Stomach (tissue), 9 donors: ENCODE results near the gene ERN1. TPM values are rescaled to one million over a fixed set of nuclear protein-coding genes. Genes with fewer than 3 reads are reported as not detected.

Experiments used
- DNase-seq, 2 donors: peaks; one replicate each; pipeline versions ENCODE4 v3.0.0 to v3.0.0-alpha.2; 2013 to 2019
- H3K27ac ChIP-seq, 5 donors: fragments of 200-600 bp in 4 of 5; sonication (generic) in 4 of 5; one replicate each; pipeline ENCODE4 v1.5.1; 2013 to 2019; ENCODE audit warnings: mild to moderate bottlenecking in 1 of 5, moderate library complexity in 1 of 5
- H3K27me3 ChIP-seq, 3 donors: fragments of 200-600 bp; sonication (generic); one replicate each; pipeline ENCODE4 v1.5.1; 2017 to 2019; ENCODE audit warnings: mixed run types in 1 of 3
- H3K36me3 ChIP-seq, 4 donors: fragments of 200-600 bp; sonication (generic); 1 replicate in 3 of 4; 2 replicates in 1 of 4; pipeline ENCODE4 v1.5.1; 2016 to 2019
- H3K4me1 ChIP-seq, 4 donors: fragments of 200-600 bp; sonication (generic); one replicate each; pipeline ENCODE4 v1.5.1; 2016 to 2019
- H3K4me3 ChIP-seq, 4 donors: fragments of 200-600 bp; sonication (generic) in 3 of 4; one replicate each; pipeline ENCODE4 v1.5.1; 2016 to 2019; ENCODE audit warnings: mild to moderate bottlenecking in 1 of 4
- H3K9me3 ChIP-seq, 4 donors: fragments of 200-600 bp; sonication (generic); one replicate each; pipeline ENCODE4 v1.5.1; 2016 to 2019
- EP300 ChIP-seq: sonication (generic); formaldehyde crosslinking; IDR thresholded peaks from one replicate; pipeline ENCODE4 v1.6.1; 2017; ENCODE audit warnings: antibody characterized with exemption
- POLR2A ChIP-seq, 4 donors: fragments of 450-650 bp; IDR thresholded peaks; one replicate each; pipeline ENCODE4 v1.6.1; 2016; ENCODE audit warnings: antibody characterized with exemption in 4 of 4, control low read depth in 2 of 4, mild to moderate bottlenecking in 1 of 4, moderate library complexity in 1 of 4
- POLR2AphosphoS5 ChIP-seq, 3 donors: sonication (generic); formaldehyde crosslinking; IDR thresholded peaks; one replicate each; pipeline ENCODE4 v1.6.1; 2016; ENCODE audit warnings: antibody characterized with exemption in 3 of 3
- WGBS, 5 donors: extraction: QIAGEN DNeasy Blood & Tissue Kit in 3 of 5; methylation state at CpG; one replicate each; pipeline versions ENCODE4 v1.1.5 to v1.1.7; 2013 to 2018; 5-methylcytosine and 5-hydroxymethylcytosine counted together
- intact Hi-C: fragments of 100-400 bp; cut with DNase I; formaldehyde crosslinking; loops from one replicate; pipeline ENCODE4 v1.15.1; 2023; ENCODE audit warnings: low total_unique reads
- polyA plus RNA-seq, 3 donors: library from polyadenylated mRNA; stranded (reverse); fragments of 200-250 nt; gene quantifications; one replicate each; pipeline ENCODE4 v1.2.3, GENCODE V29; 2013
- total RNA-seq, 5 donors: library from RNA; depleted of rRNA; stranded (reverse); fragments of >200 nt; gene quantifications; one replicate each; pipeline versions ENCODE4 v1.1.0 to v1.2.3, GENCODE V29; 2014 to 2016
- TF ChIP-seq, protein P1 (sequence below), 7 experiments: fragments of 450-650 bp in 4 of 7; fragments of 200-600 bp in 3 of 7; sonication (generic) in 3 of 7; IDR thresholded peaks; one replicate each; pipeline ENCODE4 v1.5.1; 2016 to 2019; ENCODE audit warnings: antibody characterized with exemption in 7 of 7, control low read depth in 2 of 7, mild to moderate bottlenecking in 1 of 7
- donor health status: healthy with polysubstance abuse.
- donor health status: Bipolar disorder and iron deficiency.
- donor health status: healthy.

Gene ERN1
- total and polyA plus RNA-seq, 8 donors: 4.1 to 76.4 (median 28.0) TPM

GRCh38 chr17:64038331-64039105, 91.4 kb downstream of the ERN1 start:
- TF ChIP-seq EP300: no peak
- TF ChIP-seq, protein P1, sequence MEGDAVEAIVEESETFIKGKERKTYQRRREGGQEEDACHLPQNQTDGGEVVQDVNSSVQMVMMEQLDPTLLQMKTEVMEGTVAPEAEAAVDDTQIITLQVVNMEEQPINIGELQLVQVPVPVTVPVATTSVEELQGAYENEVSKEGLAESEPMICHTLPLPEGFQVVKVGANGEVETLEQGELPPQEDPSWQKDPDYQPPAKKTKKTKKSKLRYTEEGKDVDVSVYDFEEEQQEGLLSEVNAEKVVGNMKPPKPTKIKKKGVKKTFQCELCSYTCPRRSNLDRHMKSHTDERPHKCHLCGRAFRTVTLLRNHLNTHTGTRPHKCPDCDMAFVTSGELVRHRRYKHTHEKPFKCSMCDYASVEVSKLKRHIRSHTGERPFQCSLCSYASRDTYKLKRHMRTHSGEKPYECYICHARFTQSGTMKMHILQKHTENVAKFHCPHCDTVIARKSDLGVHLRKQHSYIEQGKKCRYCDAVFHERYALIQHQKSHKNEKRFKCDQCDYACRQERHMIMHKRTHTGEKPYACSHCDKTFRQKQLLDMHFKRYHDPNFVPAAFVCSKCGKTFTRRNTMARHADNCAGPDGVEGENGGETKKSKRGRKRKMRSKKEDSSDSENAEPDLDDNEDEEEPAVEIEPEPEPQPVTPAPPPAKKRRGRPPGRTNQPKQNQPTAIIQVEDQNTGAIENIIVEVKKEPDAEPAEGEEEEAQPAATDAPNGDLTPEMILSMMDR (IDR thresholded peaks at IDR 0.05): no peak
- TF ChIP-seq POLR2A (IDR thresholded peaks at IDR 0.05): no peak
- TF ChIP-seq POLR2AphosphoS5 (IDR thresholded peaks at IDR 0.05): no peak
- Histone ChIP-seq H3K36me3 (peaks cover 21 to 58% (median 51%) of the 10 kb centered on the region in 4 donors), H3K27me3 (no peaks in the 10 kb centered on the region), H3K27ac (no peak overlapping the region), H3K4me1 (peaks cover 0 to 18% (median 8%) of the 10 kb centered on the region in 4 donors), H3K4me3 (no peak overlapping the region), H3K9me3 (no peaks in the 10 kb centered on the region)
- intact Hi-C loops: no loop called here
- 83 to 91% (median 87%) methylated on average over 13 to 16 of the region's 16 CpGs for WGBS, 5 donors
- no peak for DNase-seq

GRCh38 chr17:64037802-64038201, 92.1 kb downstream of the ERN1 start:
- peaks cover 14 to 51% (median 44%) of the 10 kb centered on the region in 4 donors for H3K36me3 ChIP-seq
- no peak for DNase-seq
- intact Hi-C loops: no loop called here
- no peak overlapping the region for H3K27ac ChIP-seq
- no peak overlapping the region for H3K4me3 ChIP-seq
- no peaks in the 10 kb centered on the region for H3K27me3 ChIP-seq
- TF ChIP-seq POLR2A (IDR thresholded peaks at IDR 0.05) (no peak), POLR2AphosphoS5 (IDR thresholded peaks at IDR 0.05) (no peak), EP300 (no peak)
- TF ChIP-seq, protein P1 (IDR thresholded peaks at IDR 0.05): no peak
- 92 to 98% (median 95%) methylated on average over 5 of the region's 5 CpGs for WGBS, 5 donors
- no peaks in the 10 kb centered on the region for H3K9me3 ChIP-seq
- H3K4me1 ChIP-seq: peaks cover 0 to 18% (median 8%) of the 10 kb centered on the region in 4 donors

DNA sequence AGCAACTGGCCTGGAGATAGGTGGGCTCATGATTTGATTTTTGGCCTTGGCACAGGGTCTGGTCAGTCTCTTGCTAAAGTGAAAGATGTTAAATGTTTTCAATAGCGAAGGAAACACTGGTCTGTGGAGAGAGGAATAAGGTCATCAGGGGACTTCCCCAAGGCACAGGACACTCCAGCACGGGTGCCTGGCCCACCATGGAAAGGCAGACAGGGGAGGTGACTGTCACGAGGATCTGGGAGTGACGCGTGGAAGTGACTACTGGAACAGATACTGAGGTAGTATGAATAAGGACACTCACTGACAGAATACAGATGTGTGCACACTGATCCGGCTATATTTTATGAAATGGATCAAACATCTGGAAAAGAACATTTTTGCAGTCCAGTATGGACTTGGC, 92.8 kb downstream of the ERN1 start:
- TF ChIP-seq POLR2A (IDR thresholded peaks at IDR 0.05): no peak
- TF ChIP-seq, protein P1 (IDR thresholded peaks at IDR 0.05): no peak
- TF ChIP-seq POLR2AphosphoS5 (IDR thresholded peaks at IDR 0.05): no peak
- no peak for TF ChIP-seq EP300
- peaks cover 0 to 18% (median 8%) of the 10 kb centered on the region in 4 donors for H3K4me1 ChIP-seq
- intact Hi-C loops: no loop called here
- no peak overlapping the region for H3K4me3 ChIP-seq
- H3K9me3 ChIP-seq: no peaks in the 10 kb centered on the region
- peaks cover 14 to 46% (median 38%) of the 10 kb centered on the region in 4 donors for H3K36me3 ChIP-seq
- H3K27ac ChIP-seq: no peak overlapping the region
- H3K27me3 ChIP-seq: no peaks in the 10 kb centered on the region
- 81 to 92% (median 87%) methylated on average over 6 of the region's 6 CpGs for WGBS, 5 donors
- no peak for DNase-seq

DNA sequence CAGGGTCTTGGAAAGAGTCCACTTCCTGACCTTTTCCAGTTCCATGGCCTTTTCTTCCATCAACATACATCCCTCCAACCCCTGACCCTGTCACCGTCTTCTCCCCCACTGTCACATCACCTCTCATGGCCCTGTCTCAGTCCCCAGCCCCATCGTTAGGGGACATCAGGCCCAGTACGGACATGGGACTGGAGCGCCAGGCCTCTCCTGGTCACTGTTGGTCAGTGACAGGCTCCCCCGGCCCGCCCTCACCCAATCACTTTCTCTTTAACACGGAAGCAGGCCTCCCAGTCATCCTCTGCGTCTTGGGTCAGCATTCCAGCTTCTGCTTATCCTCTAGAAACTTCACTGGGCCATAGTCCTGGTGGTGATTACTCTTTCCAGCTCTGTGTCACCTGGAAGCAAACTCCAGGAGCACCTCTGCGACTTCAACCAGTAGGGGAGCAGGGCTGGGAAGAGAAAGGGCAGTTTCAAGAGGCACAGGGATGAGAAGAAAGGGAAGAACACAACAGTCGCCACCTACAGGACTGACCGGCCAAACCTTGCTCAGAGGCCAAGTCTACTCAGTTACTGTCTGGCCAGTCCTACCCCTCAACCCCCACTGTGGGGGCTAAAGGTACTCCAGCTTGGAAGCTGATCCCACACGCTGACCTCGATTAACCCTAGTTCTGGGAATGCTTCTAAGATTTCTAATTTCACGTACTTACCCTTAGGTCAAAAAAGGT, 93.6 kb downstream of the ERN1 start:
- no peaks in the 10 kb centered on the region for H3K27me3 ChIP-seq
- H3K4me3 ChIP-seq: no peak overlapping the region
- no peak for DNase-seq
- peaks cover 7 to 38% (median 30%) of the 10 kb centered on the region in 4 donors for H3K36me3 ChIP-seq
- peaks cover 0 to 17% (median 8%) of the 10 kb centered on the region in 4 donors for H3K4me1 ChIP-seq
- 87 to 90% (median 89%) methylated on average over 14 of the region's 14 CpGs for WGBS, 5 donors
- intact Hi-C loops: no loop called here
- H3K27ac ChIP-seq: no peak overlapping the region
- no peaks in the 10 kb centered on the region for H3K9me3 ChIP-seq
- TF ChIP-seq, protein P1 (IDR thresholded peaks at IDR 0.05): no peak
- TF ChIP-seq POLR2AphosphoS5 (IDR thresholded peaks at IDR 0.05) (no peak), POLR2A (IDR thresholded peaks at IDR 0.05) (no peak), EP300 (no peak)
